C4-2B (cell line): ENCODE measurements around the gene ST3GAL5.

ENCODE experiments used
- H3K27ac ChIP-seq: fragments of 450-650 bp; 2 replicates; pipeline ENCODE4 v1.5.1; 2017
- CTCF ChIP-seq: fragments of 450-650 bp; conservative IDR thresholded peaks from 2 replicates; pipeline ENCODE4 v1.5.1; 2017; ENCODE audit warnings: mild to moderate bottlenecking
- ZFX ChIP-seq: fragments of 450-650 bp; IDR thresholded peaks from 2 replicates; pipeline ENCODE4 v1.6.1; 2017

Gene ST3GAL5

GRCh38 chr2:85873679-85874078 is 15.1 kb downstream of the ST3GAL5 start:
- H3K27ac ChIP-seq, result no peak overlapping the region
- TF ChIP-seq CTCF (peak; percentile 23), ZFX (no peak)

- TF ChIP-seq CTCF (no peak), ZFX (no peak)
- no peak overlapping the region for H3K27ac ChIP-seq
Measured at GRCh38 chr2:85872536-85873161, 16.1 kb downstream of the ST3GAL5 start.

- TF ChIP-seq CTCF (no peak), ZFX (no peak)
- H3K27ac ChIP-seq, result no peak overlapping the region
Measured at GRCh38 chr2:85871494-85872164, 17.2 kb downstream of the ST3GAL5 start.

GRCh38 chr2:85868822-85869221 is 20.0 kb downstream of the ST3GAL5 start:
- TF ChIP-seq CTCF (no peak), ZFX (no peak)
- H3K27ac ChIP-seq, result no peak overlapping the region

- no peak overlapping the region for H3K27ac ChIP-seq
- TF ChIP-seq CTCF, result no peak
- TF ChIP-seq ZFX, result no peak
Measured at GRCh38 chr2:85867556-85868292, 21.1 kb downstream of the ST3GAL5 start.

- TF ChIP-seq CTCF, result no peak
- TF ChIP-seq ZFX, result no peak
- H3K27ac ChIP-seq, result no peak overlapping the region
Measured at GRCh38 chr2:85867121-85867520, 21.7 kb downstream of the ST3GAL5 start.

GRCh38 chr2:85866165-85866659 is 22.6 kb downstream of the ST3GAL5 start:
- TF ChIP-seq ZFX, result no peak
- no peak for TF ChIP-seq CTCF
- H3K27ac ChIP-seq, result no peak overlapping the region
